Activated B cell treated with CpG ODN at 0.5 μM for 24 hours (primary cell): Measurements from ENCODE around the gene BTLA. TPM values are rescaled to one million over a fixed set of nuclear protein-coding genes. Genes with fewer than 3 reads are reported as not detected.

Source experiments
- ATAC-seq: fragments of 200-7000 bp; cut with Tn5 transposase; one replicate; pipeline ENCODE4 v1.10.0; 2021; ENCODE audit warnings: low read depth, mild to moderate bottlenecking, moderate library complexity
- CTCF ChIA-PET: fragments of 350-600 bp; sonication (Branson Sonifier 250); formaldehyde crosslinking; loops from one replicate; lab custom pipeline; 2021; ENCODE audit warnings: antibody characterized with exemption; lab: Charles Lee
- POLR2A ChIA-PET: fragments of 350-600 bp; sonication (Branson Sonifier 250); formaldehyde crosslinking; loops from one replicate; lab custom pipeline; 2021; ENCODE audit warnings: antibody characterized with exemption; lab: Charles Lee
- DNase-seq: peaks from one replicate; pipeline ENCODE4 v3.0.0; 2022
- H3K27ac Mint-ChIP-seq: one replicate; pipeline ENCODE4 v1.8.0; 2020; ENCODE audit warnings: mixed read lengths
- H3K27me3 Mint-ChIP-seq: one replicate; pipeline ENCODE4 v1.8.0; 2021; ENCODE audit warnings: mixed read lengths
- H3K36me3 Mint-ChIP-seq: one replicate; pipeline ENCODE4 v1.8.0; 2021; ENCODE audit warnings: low read depth, mixed read lengths
- H3K4me1 Mint-ChIP-seq: one replicate; pipeline ENCODE4 v1.8.0; 2021; ENCODE audit warnings: mixed read lengths
- H3K4me3 Mint-ChIP-seq: one replicate; pipeline ENCODE4 v1.8.0; 2020; ENCODE audit warnings: mild to moderate bottlenecking, mixed read lengths
- H3K9me3 Mint-ChIP-seq: one replicate; pipeline ENCODE4 v1.8.0; 2020; ENCODE audit warnings: mixed read lengths
- intact Hi-C: fragments of 100-400 bp; cut with micrococcal nuclease; formaldehyde crosslinking; loops from one replicate; pipeline ENCODE4 v1.15.1; 2024
- total RNA-seq: library from RNA; stranded (reverse); gene quantifications from 2 replicates; pipeline ENCODE4 v1.2.3, GENCODE V29; 2022
- TF ChIP-seq, protein P1 (sequence below): fragments of 200-600 bp; IDR thresholded peaks from one replicate; pipeline ENCODE4 v1.8.0; 2022; ENCODE audit warnings: antibody characterized with exemption, mild to moderate bottlenecking

Gene BTLA
- total RNA-seq, 1 donor from 2014 or later, result 53.2 TPM

GRCh38 chr3:112417696-112418318 lies 81.5 kb downstream of the BTLA start:
- Mint-ChIP-seq H3K4me3 (no peak overlapping the region), H3K27ac (no peak overlapping the region), H3K36me3 (peaks cover 18% of the 10 kb centered on the region), H3K27me3 (no peaks in the 10 kb centered on the region), H3K9me3 (peaks cover 2% of the 10 kb centered on the region), H3K4me1 (peaks cover 16% of the 10 kb centered on the region)
- no peak for DNase-seq
- intact Hi-C loops, result no loop called here
- ChIA-PET POLR2A (no interaction called here), CTCF (no interaction called here)
- ATAC-seq, result no peak
- TF ChIP-seq, protein P1, sequence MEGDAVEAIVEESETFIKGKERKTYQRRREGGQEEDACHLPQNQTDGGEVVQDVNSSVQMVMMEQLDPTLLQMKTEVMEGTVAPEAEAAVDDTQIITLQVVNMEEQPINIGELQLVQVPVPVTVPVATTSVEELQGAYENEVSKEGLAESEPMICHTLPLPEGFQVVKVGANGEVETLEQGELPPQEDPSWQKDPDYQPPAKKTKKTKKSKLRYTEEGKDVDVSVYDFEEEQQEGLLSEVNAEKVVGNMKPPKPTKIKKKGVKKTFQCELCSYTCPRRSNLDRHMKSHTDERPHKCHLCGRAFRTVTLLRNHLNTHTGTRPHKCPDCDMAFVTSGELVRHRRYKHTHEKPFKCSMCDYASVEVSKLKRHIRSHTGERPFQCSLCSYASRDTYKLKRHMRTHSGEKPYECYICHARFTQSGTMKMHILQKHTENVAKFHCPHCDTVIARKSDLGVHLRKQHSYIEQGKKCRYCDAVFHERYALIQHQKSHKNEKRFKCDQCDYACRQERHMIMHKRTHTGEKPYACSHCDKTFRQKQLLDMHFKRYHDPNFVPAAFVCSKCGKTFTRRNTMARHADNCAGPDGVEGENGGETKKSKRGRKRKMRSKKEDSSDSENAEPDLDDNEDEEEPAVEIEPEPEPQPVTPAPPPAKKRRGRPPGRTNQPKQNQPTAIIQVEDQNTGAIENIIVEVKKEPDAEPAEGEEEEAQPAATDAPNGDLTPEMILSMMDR, result no peak

GRCh38 chr3:112416391-112417212 lies 82.7 kb downstream of the BTLA start:
- Mint-ChIP-seq H3K27me3 (no peaks in the 10 kb centered on the region), H3K4me1 (peaks cover 22% of the 10 kb centered on the region), H3K9me3 (peaks cover 2% of the 10 kb centered on the region), H3K27ac (no peak overlapping the region), H3K4me3 (no peak overlapping the region), H3K36me3 (peaks cover 11% of the 10 kb centered on the region)
- DNase-seq (no peak), ATAC-seq (no peak)
- TF ChIP-seq, protein P1, result no peak
- POLR2A ChIA-PET, result no interaction called here
- intact Hi-C loops, result no loop called here
- CTCF ChIA-PET, result no interaction called here

DNA sequence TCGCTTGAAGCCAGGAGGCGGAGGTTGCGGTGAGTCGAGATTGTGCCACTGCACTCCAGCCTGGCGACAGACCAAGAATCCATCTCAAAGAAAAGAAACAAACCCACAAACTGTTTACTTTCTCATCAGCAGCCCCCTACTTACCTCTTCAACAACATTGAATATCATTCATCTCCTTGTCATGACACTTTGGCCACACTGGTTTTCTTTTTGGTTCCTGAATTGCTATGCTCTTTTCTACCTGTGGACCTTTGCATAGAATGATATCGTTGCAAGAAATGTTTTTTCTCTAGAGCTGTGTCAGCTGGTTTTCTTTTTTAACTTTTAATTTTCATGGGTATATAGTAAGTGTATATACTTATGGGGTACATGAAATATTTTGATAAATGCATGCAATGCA lies 83.9 kb downstream of the BTLA start:
- TF ChIP-seq, protein P1, result no peak
- H3K9me3 Mint-ChIP-seq, result peaks cover 2% of the 10 kb centered on the region
- peaks cover 6% of the 10 kb centered on the region for H3K36me3 Mint-ChIP-seq
- H3K4me1 Mint-ChIP-seq, result peaks cover 23% of the 10 kb centered on the region
- DNase-seq (no peak), ATAC-seq (no peak)
- H3K4me3 Mint-ChIP-seq, result no peak overlapping the region
- CTCF ChIA-PET, result no interaction called here
- no peaks in the 10 kb centered on the region for H3K27me3 Mint-ChIP-seq
- POLR2A ChIA-PET, result no interaction called here
- intact Hi-C loops, result no loop called here
- no peak overlapping the region for H3K27ac Mint-ChIP-seq

Other genes starting within 250 kb of the BTLA start
- 0.24 and 0.58 TPM in 2 replicates for gene SLC9C1, start 205.3 kb downstream of the BTLA start, total RNA-seq
- 19.0 and 19.4 TPM in 2 replicates for gene CD200, start 166.3 kb downstream of the BTLA start, total RNA-seq
- 48.3 and 54.9 TPM in 2 replicates for gene ATG3, start 62.5 kb upstream of the BTLA start, total RNA-seq
- 25.1 and 26.6 TPM in 2 replicates for gene SLC35A5, start 62.6 kb upstream of the BTLA start, total RNA-seq
- not detected in 2 replicates for gene CCDC80, start 141.7 kb upstream of the BTLA start, total RNA-seq